Measurements from ENCODE around the gene MYRFL.
"Not testable (repeated sequence)": the region's sequence is repeated elsewhere in the genome, so short reads cannot be mapped to it uniquely, and the experiment has no call there.

Gene MYRFL

GRCh38 chr12:69988481-69989321 is 163.7 kb downstream of the MYRFL start:
- TF ChIP-seq PAX5 (IDR thresholded peaks at IDR 0.05; ENCODE audit: insufficient read depth, low read length, severe bottlenecking) (no peak), POLR2AphosphoS5 (IDR thresholded peaks at IDR 0.05; ENCODE audit: low read depth, low read length) (no peak), SPI1 (IDR thresholded peaks at IDR 0.05; ENCODE audit: low read depth, low read length) (no peak), POLR2A (IDR thresholded peaks at IDR 0.05; ENCODE audit: low read depth, low read length) (no peak), TAF1 (IDR thresholded peaks at IDR 0.05; ENCODE audit: low read depth, low read length) (no peak), POU2F2 (IDR thresholded peaks at IDR 0.05; ENCODE audit: low read depth, low read length) (no peak)
- FAIRE-seq = no peak
- DNase-seq (ENCODE audit: insufficient read length, low spot score) = no peak

GRCh38 chr12:69991690-69992288 is 166.8 kb downstream of the MYRFL start:
- FAIRE-seq (no peak), DNase-seq (ENCODE audit: insufficient read length, low spot score) (no peak)
- TF ChIP-seq SPI1 (IDR thresholded peaks at IDR 0.05; ENCODE audit: low read depth, low read length) = no peak
- TF ChIP-seq PAX5 (IDR thresholded peaks at IDR 0.05; ENCODE audit: insufficient read depth, low read length, severe bottlenecking) = no peak
- TF ChIP-seq POU2F2 (IDR thresholded peaks at IDR 0.05; ENCODE audit: low read depth, low read length) = no peak
- no peak for TF ChIP-seq POLR2A (IDR thresholded peaks at IDR 0.05; ENCODE audit: low read depth, low read length)
- no peak for TF ChIP-seq POLR2AphosphoS5 (IDR thresholded peaks at IDR 0.05; ENCODE audit: low read depth, low read length)
- no peak for TF ChIP-seq TAF1 (IDR thresholded peaks at IDR 0.05; ENCODE audit: low read depth, low read length)

GRCh38 chr12:69993433-69993832 is 168.4 kb downstream of the MYRFL start:
- no peak for DNase-seq (ENCODE audit: insufficient read length, low spot score)
- no peak for TF ChIP-seq SPI1 (IDR thresholded peaks at IDR 0.05; ENCODE audit: low read depth, low read length)
- no peak for TF ChIP-seq TAF1 (IDR thresholded peaks at IDR 0.05; ENCODE audit: low read depth, low read length)
- TF ChIP-seq POU2F2 (IDR thresholded peaks at IDR 0.05; ENCODE audit: low read depth, low read length) = no peak
- TF ChIP-seq POLR2AphosphoS5 (IDR thresholded peaks at IDR 0.05; ENCODE audit: low read depth, low read length) = no peak
- TF ChIP-seq POLR2A (IDR thresholded peaks at IDR 0.05; ENCODE audit: low read depth, low read length) = no peak
- no peak for TF ChIP-seq PAX5 (IDR thresholded peaks at IDR 0.05; ENCODE audit: insufficient read depth, low read length, severe bottlenecking)
- FAIRE-seq = no peak

GRCh38 chr12:69994086-69994485 is 169.1 kb downstream of the MYRFL start:
- not testable (repeated sequence) for DNase-seq (ENCODE audit: insufficient read length, low spot score); FAIRE-seq

- DNase-seq (ENCODE audit: insufficient read length, low spot score) (no peak), FAIRE-seq (no peak)
- no peak for TF ChIP-seq POLR2AphosphoS5 (IDR thresholded peaks at IDR 0.05; ENCODE audit: low read depth, low read length)
- no peak for TF ChIP-seq POLR2A (IDR thresholded peaks at IDR 0.05; ENCODE audit: low read depth, low read length)
- no peak for TF ChIP-seq POU2F2 (IDR thresholded peaks at IDR 0.05; ENCODE audit: low read depth, low read length)
- no peak for TF ChIP-seq PAX5 (IDR thresholded peaks at IDR 0.05; ENCODE audit: insufficient read depth, low read length, severe bottlenecking)
- no peak for TF ChIP-seq TAF1 (IDR thresholded peaks at IDR 0.05; ENCODE audit: low read depth, low read length)
- no peak for TF ChIP-seq SPI1 (IDR thresholded peaks at IDR 0.05; ENCODE audit: low read depth, low read length)
Observed at GRCh38 chr12:69994724-69995173, 169.7 kb downstream of the MYRFL start.

GRCh38 chr12:69996241-69996640 is 171.2 kb downstream of the MYRFL start:
- FAIRE-seq (no peak), DNase-seq (ENCODE audit: insufficient read length, low spot score) (no peak)
- TF ChIP-seq POU2F2 (IDR thresholded peaks at IDR 0.05; ENCODE audit: low read depth, low read length) (no peak), TAF1 (IDR thresholded peaks at IDR 0.05; ENCODE audit: low read depth, low read length) (no peak), PAX5 (IDR thresholded peaks at IDR 0.05; ENCODE audit: insufficient read depth, low read length, severe bottlenecking) (no peak), POLR2AphosphoS5 (IDR thresholded peaks at IDR 0.05; ENCODE audit: low read depth, low read length) (no peak), POLR2A (IDR thresholded peaks at IDR 0.05; ENCODE audit: low read depth, low read length) (no peak), SPI1 (IDR thresholded peaks at IDR 0.05; ENCODE audit: low read depth, low read length) (no peak)

- TF ChIP-seq POU2F2 (IDR thresholded peaks at IDR 0.05; ENCODE audit: low read depth, low read length) (no peak), TAF1 (IDR thresholded peaks at IDR 0.05; ENCODE audit: low read depth, low read length) (no peak), SPI1 (IDR thresholded peaks at IDR 0.05; ENCODE audit: low read depth, low read length) (no peak), POLR2AphosphoS5 (IDR thresholded peaks at IDR 0.05; ENCODE audit: low read depth, low read length) (no peak), POLR2A (IDR thresholded peaks at IDR 0.05; ENCODE audit: low read depth, low read length) (no peak), PAX5 (IDR thresholded peaks at IDR 0.05; ENCODE audit: insufficient read depth, low read length, severe bottlenecking) (no peak)
- DNase-seq (ENCODE audit: insufficient read length, low spot score) = no peak
- no peak for FAIRE-seq
Observed at GRCh38 chr12:69996722-69997121, 171.7 kb downstream of the MYRFL start.

- TF ChIP-seq POLR2A (IDR thresholded peaks at IDR 0.05; ENCODE audit: low read depth, low read length) (no peak), POU2F2 (IDR thresholded peaks at IDR 0.05; ENCODE audit: low read depth, low read length) (no peak), PAX5 (IDR thresholded peaks at IDR 0.05; ENCODE audit: insufficient read depth, low read length, severe bottlenecking) (no peak), POLR2AphosphoS5 (IDR thresholded peaks at IDR 0.05; ENCODE audit: low read depth, low read length) (no peak), SPI1 (IDR thresholded peaks at IDR 0.05; ENCODE audit: low read depth, low read length) (no peak), TAF1 (IDR thresholded peaks at IDR 0.05; ENCODE audit: low read depth, low read length) (no peak)
- no peak for FAIRE-seq
- DNase-seq (ENCODE audit: insufficient read length, low spot score) = no peak
Observed at GRCh38 chr12:69998011-69998410, 173.0 kb downstream of the MYRFL start.

GRCh38 chr12:69998922-69999321 is 173.9 kb downstream of the MYRFL start:
- DNase-seq (ENCODE audit: insufficient read length, low spot score) = no peak
- FAIRE-seq = no peak
- TF ChIP-seq POU2F2 (IDR thresholded peaks at IDR 0.05; ENCODE audit: low read depth, low read length) (no peak), SPI1 (IDR thresholded peaks at IDR 0.05; ENCODE audit: low read depth, low read length) (no peak), PAX5 (IDR thresholded peaks at IDR 0.05; ENCODE audit: insufficient read depth, low read length, severe bottlenecking) (no peak), POLR2A (IDR thresholded peaks at IDR 0.05; ENCODE audit: low read depth, low read length) (no peak), POLR2AphosphoS5 (IDR thresholded peaks at IDR 0.05; ENCODE audit: low read depth, low read length) (no peak), TAF1 (IDR thresholded peaks at IDR 0.05; ENCODE audit: low read depth, low read length) (no peak)

All from GM12891 (cell line).